SK-N-SH (cell line): ENCODE measurements around the gene BRD1. TPM values are rescaled to one million over a fixed set of nuclear protein-coding genes. Genes with fewer than 3 reads are reported as not detected.

Experiments
- CTCF ChIA-PET: fragments of 300-600, 350-600 bp; formaldehyde crosslinking; extraction: SDS; loops from one replicate; lab custom pipeline; 2021; lab: Yijun Ruan, JAX
- POLR2A ChIA-PET: fragments of 350-600 bp; sonication (Branson Sonifier 250); formaldehyde crosslinking; extraction: SDS; loops from one replicate; lab custom pipeline; 2020; ENCODE audit warnings: antibody characterized with exemption, inconsistent platforms; lab: Yijun Ruan, JAX
- DNase-seq: peaks from one replicate; pipeline ENCODE4 v3.0.0; 2012
- H2AFZ ChIP-seq: fragments of 200-600 bp; sonication (generic); 2 replicates; pipeline ENCODE4 v1.8.1; 2016; ENCODE audit warnings: antibody characterized with exemption, mild to moderate bottlenecking, low read depth
- H3F3A ChIP-seq: fragments of 200-600 bp; sonication (generic); replicated peaks from 2 replicates; pipeline ENCODE3; 2016; ENCODE audit warnings: antibody characterized with exemption, mild to moderate bottlenecking; ENCODE audit not compliant: insufficient read depth
- H3K27ac ChIP-seq, 2 experiments: fragments of 200-500 bp in 1 of 2; fragments of 200-600 bp in 1 of 2; sonication (Bioruptor generic) in 1 of 2; sonication (generic), shearing (Covaris generic) in 1 of 2; 2 replicates each; pipeline versions ENCODE4 v1.5.1 to v1.6.1; 2014 to 2016; ENCODE audit warnings: low read depth in 2 of 2, inconsistent platforms in 1 of 2, low read length in 1 of 2, mild to moderate bottlenecking in 1 of 2, mixed read lengths in 1 of 2
- H3K27me3 ChIP-seq: fragments of 200-600 bp; sonication (generic), shearing (Covaris generic); 2 replicates; pipeline ENCODE4 v1.6.1; 2016; ENCODE audit warnings: mixed run types; ENCODE audit not compliant: insufficient read depth
- H3K36me3 ChIP-seq, 2 experiments: fragments of 200-500 bp in 1 of 2; fragments of 200-600 bp in 1 of 2; sonication (Bioruptor generic) in 1 of 2; sonication (generic) in 1 of 2; replicated peaks in 1 of 2; 2 replicates each; pipeline versions ENCODE3 to v1.5.1; 2014 to 2016; ENCODE audit warnings: low read length in 1 of 2, mild to moderate bottlenecking in 1 of 2; ENCODE audit not compliant: insufficient read depth in 2 of 2, control insufficient read depth in 1 of 2
- H3K4me1 ChIP-seq, 2 experiments: fragments of 200-500 bp in 1 of 2; fragments of 200-600 bp in 1 of 2; sonication (Bioruptor generic) in 1 of 2; sonication (generic), shearing (Covaris generic) in 1 of 2; 2 replicates each; pipeline versions ENCODE4 v1.5.1 to v1.6.1; 2014 to 2016; ENCODE audit warnings: low read depth in 1 of 2, low read length in 1 of 2, mixed run types in 1 of 2; ENCODE audit not compliant: insufficient read depth in 2 of 2, control insufficient read depth in 1 of 2
- H3K4me2 ChIP-seq: fragments of 200-600 bp; sonication (generic), shearing (Covaris generic); 2 replicates; pipeline ENCODE4 v1.6.1; 2017; ENCODE audit warnings: mixed run types
- H3K4me3 ChIP-seq, 2 experiments: fragments of 200-500 bp in 1 of 2; fragments of 200-600 bp in 1 of 2; sonication (Bioruptor generic) in 1 of 2; sonication (generic), shearing (Covaris generic) in 1 of 2; 2 replicates each; pipeline versions ENCODE4 v1.5.1 to v1.8.1; 2014 to 2016; ENCODE audit warnings: low read depth in 2 of 2, inconsistent platforms in 1 of 2, low read length in 1 of 2, mild to moderate bottlenecking in 1 of 2, mixed read lengths in 1 of 2, moderate library complexity in 1 of 2
- H3K79me2 ChIP-seq: fragments of 200-600 bp; sonication (generic); 2 replicates; pipeline ENCODE4 v1.8.1; 2017; ENCODE audit warnings: mild to moderate bottlenecking; ENCODE audit not compliant: insufficient read depth
- H3K9ac ChIP-seq: fragments of 200-600 bp; sonication (generic); 2 replicates; pipeline ENCODE4 v1.6.1; 2017; ENCODE audit warnings: mixed run types
- H3K9me2 ChIP-seq: fragments of 200-600 bp; sonication (generic); 2 replicates; pipeline ENCODE4 v1.6.1; 2017; ENCODE audit warnings: mixed run types
- H3K9me3 ChIP-seq: fragments of 200-600 bp; sonication (generic); 2 replicates; pipeline ENCODE4 v1.6.1; 2017; ENCODE audit warnings: mixed run types, mild to moderate bottlenecking, moderate library complexity
- H4K20me1 ChIP-seq: fragments of 200-600 bp; sonication (generic); 2 replicates; pipeline ENCODE4 v1.6.1; 2017; ENCODE audit warnings: mild to moderate bottlenecking, mixed run types; ENCODE audit not compliant: insufficient read depth
- CHD2 ChIP-seq: fragments of 150-350 bp; IDR thresholded peaks from 2 replicates; pipeline ENCODE4 v1.6.1; 2018; ENCODE audit warnings: low read length; ENCODE audit not compliant: partially characterized antibody
- ELF1 ChIP-seq: IDR thresholded peaks from 2 replicates; pipeline ENCODE4 v1.4.0; 2012
- EZH2phosphoT487 ChIP-seq: fragments of 200-600 bp; sonication (generic); IDR thresholded peaks from 2 replicates; pipeline ENCODE4 v1.6.1; 2017; ENCODE audit warnings: low read depth, mixed run types, mild to moderate bottlenecking, antibody characterized with exemption, moderate library complexity, borderline replicate concordance
- FOSL2 ChIP-seq: IDR thresholded peaks from 2 replicates; pipeline ENCODE4 v1.4.0; 2012; ENCODE audit warnings: low read depth, mild to moderate bottlenecking, moderate library complexity, borderline replicate concordance
- FOXM1 ChIP-seq: IDR thresholded peaks from 2 replicates; pipeline ENCODE4 v1.4.0; 2012; ENCODE audit warnings: low read depth, mild to moderate bottlenecking
- GABPA ChIP-seq: IDR thresholded peaks from 2 replicates; pipeline ENCODE4 v1.4.0; 2012; ENCODE audit warnings: low read depth, mild to moderate bottlenecking
- NFIC ChIP-seq: IDR thresholded peaks from 2 replicates; pipeline ENCODE4 v1.4.0; 2012; ENCODE audit warnings: borderline replicate concordance
- NRF1 ChIP-seq: IDR thresholded peaks from 2 replicates; pipeline ENCODE4 v1.6.1; 2012; ENCODE audit warnings: low read depth, mild to moderate bottlenecking, low read length
- POLR2AphosphoS5 ChIP-seq: IDR thresholded peaks from 2 replicates; pipeline ENCODE4 v1.6.1; 2012; ENCODE audit warnings: low read depth, low read length
- RAD21 ChIP-seq: IDR thresholded peaks from 2 replicates; pipeline ENCODE4 v1.6.1; 2012; ENCODE audit warnings: mild to moderate bottlenecking, low read length
- RCOR1 ChIP-seq: fragments of 150-350 bp; IDR thresholded peaks from 2 replicates; pipeline ENCODE4 v1.6.1; 2017; ENCODE audit warnings: antibody characterized with exemption, low read length
- SMC3 ChIP-seq: IDR thresholded peaks from 2 replicates; pipeline ENCODE4 v1.6.1; 2012; ENCODE audit warnings: low read depth, low read length, improper control_type of control experiment
- TAF1 ChIP-seq: IDR thresholded peaks from 2 replicates; pipeline ENCODE4 v1.6.1; 2012; ENCODE audit warnings: low read depth, mild to moderate bottlenecking, low read length, moderate library complexity, borderline replicate concordance
- TCF12 ChIP-seq: IDR thresholded peaks from 2 replicates; pipeline ENCODE4 v1.4.0; 2012
- TEAD4 ChIP-seq: IDR thresholded peaks from 2 replicates; pipeline ENCODE4 v1.4.0; 2012; ENCODE audit warnings: mild to moderate bottlenecking, borderline replicate concordance; ENCODE audit not compliant: insufficient read depth
- WGBS: methylation state at CpG from one replicate; pipeline ENCODE4 v1.1.6; 2017; ENCODE audit warnings: low lambda C conversion rate; 5-methylcytosine and 5-hydroxymethylcytosine counted together
- polyA plus RNA-seq, 3 experiments: library from polyadenylated mRNA; depleted of rRNA; stranded (reverse); fragments of >200 nt; gene quantifications; 2 replicates each; pipeline ENCODE4 v1.2.3, GENCODE V29; 2012
- TF ChIP-seq, protein P1 (sequence below): IDR thresholded peaks from 2 replicates; pipeline ENCODE4 v1.4.0; 2012; ENCODE audit warnings: low read depth, borderline replicate concordance
- TF ChIP-seq, protein P2 (sequence below): fragments of 200-600 bp; sonication (generic); IDR thresholded peaks from 2 replicates; pipeline ENCODE4 v1.6.1; 2017; ENCODE audit warnings: antibody characterized with exemption, mild to moderate bottlenecking, moderate library complexity
- TF ChIP-seq, protein P3 (sequence below): IDR thresholded peaks from 2 replicates; pipeline ENCODE4 v1.4.0; 2012; ENCODE audit warnings: low read depth
- TF ChIP-seq, protein P4 (sequence below): fragments of 150-350 bp; IDR thresholded peaks from 2 replicates; pipeline ENCODE4 v1.6.1; 2016; ENCODE audit warnings: mild to moderate bottlenecking, low read depth, low read length

The BRD1 gene
- polyA plus RNA-seq, 1 of the 3 experiments (the other 2 are of a cell fraction), result 10.3 TPM

DNA sequence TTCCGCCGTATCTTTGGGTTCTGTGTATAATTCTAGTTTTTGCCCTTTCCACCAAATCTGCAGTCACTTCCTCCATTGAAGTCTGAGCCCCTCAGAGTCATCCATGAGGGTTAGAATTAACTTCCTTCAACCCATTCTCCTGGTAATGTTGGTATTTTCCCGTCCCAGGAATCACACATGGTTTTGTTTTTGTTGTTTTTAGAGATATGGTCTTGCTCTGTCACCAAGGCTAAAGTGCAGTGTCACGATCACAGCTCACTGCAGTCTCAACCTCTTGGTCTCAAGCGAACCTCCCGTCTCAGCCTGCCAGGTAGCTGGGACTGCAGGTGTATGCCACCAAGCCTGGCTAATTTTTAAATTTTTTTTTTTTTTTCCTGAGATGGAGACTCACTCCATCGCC, 44.7 kb upstream of the BRD1 start:
- Histone ChIP-seq H3K36me3 (peaks cover 0 to 23% of the 10 kb centered on the region in 2 experiments), H3K4me2 (no peak overlapping the region), H4K20me1 (peaks cover 56% of the 10 kb centered on the region), H2AFZ (no peak overlapping the region), H3K27me3 (no peaks in the 10 kb centered on the region), H3K4me1 (no peaks in the 10 kb centered on the region), H3K27ac (no peak overlapping the region), H3K79me2 (peaks cover 100% of the 10 kb centered on the region), H3K4me3 (no peak overlapping the region), H3K9me2 (no peaks in the 10 kb centered on the region), H3K9ac (no peak overlapping the region), H3K9me3 (no peaks in the 10 kb centered on the region)
- no peak for DNase-seq
- no peak for TF ChIP-seq FOXM1
- TF ChIP-seq CHD2, result no peak
- no peak for TF ChIP-seq GABPA
- no peak for TF ChIP-seq EZH2phosphoT487
- TF ChIP-seq, protein P1, sequence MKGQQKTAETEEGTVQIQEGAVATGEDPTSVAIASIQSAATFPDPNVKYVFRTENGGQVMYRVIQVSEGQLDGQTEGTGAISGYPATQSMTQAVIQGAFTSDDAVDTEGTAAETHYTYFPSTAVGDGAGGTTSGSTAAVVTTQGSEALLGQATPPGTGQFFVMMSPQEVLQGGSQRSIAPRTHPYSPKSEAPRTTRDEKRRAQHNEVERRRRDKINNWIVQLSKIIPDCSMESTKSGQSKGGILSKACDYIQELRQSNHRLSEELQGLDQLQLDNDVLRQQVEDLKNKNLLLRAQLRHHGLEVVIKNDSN, result no peak
- TF ChIP-seq RCOR1, result no peak
- no peak for TF ChIP-seq POLR2AphosphoS5
- TF ChIP-seq NRF1, result no peak
- TF ChIP-seq FOSL2, result no peak
- TF ChIP-seq, protein P2, sequence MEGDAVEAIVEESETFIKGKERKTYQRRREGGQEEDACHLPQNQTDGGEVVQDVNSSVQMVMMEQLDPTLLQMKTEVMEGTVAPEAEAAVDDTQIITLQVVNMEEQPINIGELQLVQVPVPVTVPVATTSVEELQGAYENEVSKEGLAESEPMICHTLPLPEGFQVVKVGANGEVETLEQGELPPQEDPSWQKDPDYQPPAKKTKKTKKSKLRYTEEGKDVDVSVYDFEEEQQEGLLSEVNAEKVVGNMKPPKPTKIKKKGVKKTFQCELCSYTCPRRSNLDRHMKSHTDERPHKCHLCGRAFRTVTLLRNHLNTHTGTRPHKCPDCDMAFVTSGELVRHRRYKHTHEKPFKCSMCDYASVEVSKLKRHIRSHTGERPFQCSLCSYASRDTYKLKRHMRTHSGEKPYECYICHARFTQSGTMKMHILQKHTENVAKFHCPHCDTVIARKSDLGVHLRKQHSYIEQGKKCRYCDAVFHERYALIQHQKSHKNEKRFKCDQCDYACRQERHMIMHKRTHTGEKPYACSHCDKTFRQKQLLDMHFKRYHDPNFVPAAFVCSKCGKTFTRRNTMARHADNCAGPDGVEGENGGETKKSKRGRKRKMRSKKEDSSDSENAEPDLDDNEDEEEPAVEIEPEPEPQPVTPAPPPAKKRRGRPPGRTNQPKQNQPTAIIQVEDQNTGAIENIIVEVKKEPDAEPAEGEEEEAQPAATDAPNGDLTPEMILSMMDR, result no peak
- no peak for TF ChIP-seq TEAD4
- TF ChIP-seq SMC3, result no peak
- no peak for TF ChIP-seq NFIC
- no peak for TF ChIP-seq TAF1
- TF ChIP-seq, all 33 proteins: peak for 0
- 95% methylated on average over 7 of the region's 7 CpGs for WGBS
- POLR2A ChIA-PET, result no interaction called here
- CTCF ChIA-PET, result no interaction called here
- no peaks in the 10 kb centered on the region for H3F3A ChIP-seq

DNA sequence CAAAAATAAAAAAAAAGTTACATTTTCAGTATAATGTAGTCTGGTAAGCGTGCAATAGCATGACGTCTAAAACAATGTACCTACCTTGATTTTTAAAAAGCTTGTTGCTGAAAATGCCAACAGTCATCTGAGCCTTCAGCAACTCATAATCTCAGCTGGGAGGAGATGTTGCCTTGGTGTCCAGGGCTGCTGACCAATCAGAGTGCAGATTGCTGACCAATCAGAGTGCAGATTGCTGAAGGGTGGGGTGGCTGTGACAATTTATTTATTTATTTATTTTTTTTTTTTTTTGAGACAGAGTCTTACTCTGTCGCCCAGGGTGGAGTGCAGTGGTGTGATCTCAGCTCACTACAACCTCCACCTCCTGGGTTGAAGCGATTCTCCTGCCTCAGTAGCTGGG, 43.8 kb upstream of the BRD1 start:
- no peak overlapping the region for H3K9ac ChIP-seq
- DNase-seq, result no peak
- TF ChIP-seq ELF1, result no peak
- TF ChIP-seq, protein P3, sequence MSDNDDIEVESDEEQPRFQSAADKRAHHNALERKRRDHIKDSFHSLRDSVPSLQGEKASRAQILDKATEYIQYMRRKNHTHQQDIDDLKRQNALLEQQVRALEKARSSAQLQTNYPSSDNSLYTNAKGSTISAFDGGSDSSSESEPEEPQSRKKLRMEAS, result no peak
- TF ChIP-seq, protein P4, sequence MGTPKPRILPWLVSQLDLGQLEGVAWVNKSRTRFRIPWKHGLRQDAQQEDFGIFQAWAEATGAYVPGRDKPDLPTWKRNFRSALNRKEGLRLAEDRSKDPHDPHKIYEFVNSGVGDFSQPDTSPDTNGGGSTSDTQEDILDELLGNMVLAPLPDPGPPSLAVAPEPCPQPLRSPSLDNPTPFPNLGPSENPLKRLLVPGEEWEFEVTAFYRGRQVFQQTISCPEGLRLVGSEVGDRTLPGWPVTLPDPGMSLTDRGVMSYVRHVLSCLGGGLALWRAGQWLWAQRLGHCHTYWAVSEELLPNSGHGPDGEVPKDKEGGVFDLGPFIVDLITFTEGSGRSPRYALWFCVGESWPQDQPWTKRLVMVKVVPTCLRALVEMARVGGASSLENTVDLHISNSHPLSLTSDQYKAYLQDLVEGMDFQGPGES, result no peak
- no peak for TF ChIP-seq RAD21
- TF ChIP-seq NRF1, result no peak
- no peak for TF ChIP-seq TCF12
- TF ChIP-seq, all 33 proteins: peak for 0
- H3K36me3 ChIP-seq, result peaks cover 0 to 19% of the 10 kb centered on the region in 2 experiments
- ChIA-PET POLR2A (no interaction called here), CTCF (interaction anchor here (1.3 to 1.6 kb wide), 2 partner anchors 9 to 15 kb away, joined by 4 read pairs; no protein-coding TSS in a partner anchor)
- 96% methylated on average over 4 of the region's 4 CpGs for WGBS
- no peaks in the 10 kb centered on the region for H3F3A ChIP-seq
- H2AFZ ChIP-seq, result no peak overlapping the region
- H3K27me3 ChIP-seq, result no peaks in the 10 kb centered on the region
- no peaks in the 10 kb centered on the region for H3K4me1 ChIP-seq
- no peak overlapping the region for H3K4me3 ChIP-seq
- H3K9me2 ChIP-seq, result no peaks in the 10 kb centered on the region
- H3K27ac ChIP-seq, result no peak overlapping the region
- H3K79me2 ChIP-seq, result peaks cover 100% of the 10 kb centered on the region
- H3K9me3 ChIP-seq, result peaks cover 3% of the 10 kb centered on the region; the same call in 1 of the 2 replicates
- peaks cover 51% of the 10 kb centered on the region for H4K20me1 ChIP-seq
- no peak overlapping the region for H3K4me2 ChIP-seq
